ENCODE measurements around the gene STEAP1.
"Not testable (repeated sequence)": the region's sequence is repeated elsewhere in the genome, so short reads cannot be mapped to it uniquely, and the experiment has no call there.

STEAP1 gene

DNA sequence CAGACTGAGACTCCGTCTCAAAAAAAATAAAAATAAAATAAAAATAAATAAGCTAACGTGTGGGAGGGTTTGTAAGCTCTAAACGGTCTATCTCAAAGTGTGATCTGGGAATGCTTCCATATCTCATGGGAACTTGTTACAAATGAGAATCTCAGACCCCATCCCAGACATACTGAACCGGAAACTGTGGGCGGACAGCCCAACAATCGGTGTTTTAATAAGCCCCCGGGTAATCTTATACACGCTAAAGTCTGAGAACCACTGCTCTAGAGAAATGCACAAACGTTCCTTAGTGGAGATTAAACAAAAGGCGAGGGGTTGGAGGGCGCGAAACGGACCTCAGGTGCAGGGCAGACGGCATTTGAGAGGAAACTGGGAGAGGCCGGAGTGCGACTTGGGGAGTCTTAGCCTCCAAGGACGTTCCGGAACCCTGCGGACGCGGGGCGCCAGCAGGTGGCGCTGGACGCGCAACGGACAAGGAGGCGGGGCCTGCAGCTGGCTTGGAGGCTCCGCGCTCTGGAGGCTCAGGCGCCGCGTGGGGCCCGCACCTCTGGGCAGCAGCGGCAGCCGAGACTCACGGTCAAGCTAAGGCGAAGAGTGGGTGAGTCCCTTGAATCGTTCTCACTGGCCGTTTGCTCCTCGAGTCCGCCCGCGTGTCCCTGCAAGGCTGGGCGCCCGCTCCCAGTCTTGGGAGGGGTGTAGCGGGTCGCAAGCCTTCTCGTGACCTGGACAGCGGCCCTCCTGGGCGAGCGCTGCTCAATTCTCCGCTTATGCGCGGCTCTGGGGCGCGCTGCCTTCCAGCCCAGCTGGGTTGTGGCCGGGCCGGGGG, at the start of gene STEAP1:
Gene STEAP1, plus strand, starts transcription at position 527 of the 829 bp plus-strand sequence. CDS start 5,320 bp downstream, outside the sequence.
- Histone ChIP-seq H3K4me3 (ENCODE audit: low read depth, low read length) (peak within 1 kb of the TSS; percentile 95), H3K4me1 (ENCODE audit: control insufficient read depth, insufficient read depth, low read length, unreplicated experiment) (peaks cover 22% of the 10 kb centered on the region), H2AFZ (ENCODE audit: low read length, unreplicated experiment) (peak within 1 kb of the TSS; percentile 81), H3K27ac (ENCODE audit: low read depth, low read length) (peak within 1 kb of the TSS; percentile 62), H3K79me2 (ENCODE audit: control insufficient read depth, insufficient read depth, low read length, unreplicated experiment) (peaks cover 26% of the 10 kb centered on the region)
- H3K27me3 ChIP-seq (ENCODE audit: insufficient read depth, low read length); H3K36me3 ChIP-seq (ENCODE audit: insufficient read depth, low read length): not testable (repeated sequence)

DNA sequence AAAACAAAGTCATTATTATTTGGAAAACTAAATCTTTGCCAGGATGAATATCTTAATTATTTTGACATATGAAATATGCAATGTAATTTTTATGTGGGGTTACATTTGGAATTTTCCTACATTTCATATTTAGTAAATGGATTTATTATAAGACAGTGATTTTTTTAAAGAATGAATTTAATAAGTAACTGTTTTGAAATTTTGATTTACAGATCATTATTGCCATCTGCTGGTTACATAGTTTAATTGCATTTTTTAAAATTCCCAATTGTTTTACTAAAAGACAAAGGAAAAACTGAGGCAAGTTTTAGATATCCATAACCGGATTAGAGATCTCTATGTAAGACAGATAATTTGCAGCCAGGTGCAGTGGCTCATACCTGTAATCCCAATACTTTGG, 39.3 kb upstream of the STEAP1 start:
- not testable (repeated sequence) for H3K27ac ChIP-seq (ENCODE audit: low read depth, low read length); H2AFZ ChIP-seq (ENCODE audit: low read length, unreplicated experiment); H3K79me2 ChIP-seq (ENCODE audit: control insufficient read depth, insufficient read depth, low read length, unreplicated experiment); H3K4me3 ChIP-seq (ENCODE audit: low read depth, low read length); H3K4me1 ChIP-seq (ENCODE audit: control insufficient read depth, insufficient read depth, low read length, unreplicated experiment); H3K36me3 ChIP-seq (ENCODE audit: insufficient read depth, low read length)
- peaks cover 19% of the 10 kb centered on the region for H3K27me3 ChIP-seq (ENCODE audit: insufficient read depth, low read length)

DNA sequence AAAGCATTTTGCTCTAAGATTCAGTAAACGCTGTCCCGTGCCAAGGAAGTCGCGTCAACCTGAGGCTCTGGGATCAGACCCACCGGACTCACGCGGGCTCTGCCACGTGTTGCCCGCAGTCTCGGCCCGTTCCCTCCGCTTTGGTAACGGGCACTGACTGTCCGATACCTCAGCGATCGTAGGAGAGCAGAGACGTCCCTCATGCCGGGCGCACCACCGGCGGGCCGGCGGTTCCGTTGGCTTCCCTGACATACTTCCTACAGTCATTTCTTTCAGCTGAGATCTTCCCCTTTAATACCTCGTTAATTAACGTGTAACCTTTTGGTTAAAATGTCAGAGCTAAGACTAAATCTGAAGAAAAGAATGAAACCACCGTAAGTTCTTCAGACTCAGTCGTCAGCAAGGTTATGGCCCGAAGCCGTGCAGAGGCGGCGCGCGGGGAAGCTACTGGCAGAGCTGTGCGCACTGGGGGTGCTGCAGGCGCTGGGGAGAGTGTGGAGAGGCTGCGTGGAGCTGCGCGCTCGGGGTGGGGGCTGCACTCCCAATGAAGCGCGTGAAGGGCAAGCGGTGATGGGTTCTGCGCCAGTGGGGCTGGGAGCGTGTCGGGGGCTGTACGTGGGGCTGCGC, 35.6 kb upstream of the STEAP1 start:
- H3K4me1 ChIP-seq (ENCODE audit: control insufficient read depth, insufficient read depth, low read length, unreplicated experiment); H3K36me3 ChIP-seq (ENCODE audit: insufficient read depth, low read length); H3K27ac ChIP-seq (ENCODE audit: low read depth, low read length); H3K79me2 ChIP-seq (ENCODE audit: control insufficient read depth, insufficient read depth, low read length, unreplicated experiment): not testable (repeated sequence)
- peak overlapping the region; percentile 62 for H2AFZ ChIP-seq (ENCODE audit: low read length, unreplicated experiment)
- H3K27me3 ChIP-seq (ENCODE audit: insufficient read depth, low read length) = peaks cover 23% of the 10 kb centered on the region
- peak overlapping the region; percentile 77 for H3K4me3 ChIP-seq (ENCODE audit: low read depth, low read length)

DNA sequence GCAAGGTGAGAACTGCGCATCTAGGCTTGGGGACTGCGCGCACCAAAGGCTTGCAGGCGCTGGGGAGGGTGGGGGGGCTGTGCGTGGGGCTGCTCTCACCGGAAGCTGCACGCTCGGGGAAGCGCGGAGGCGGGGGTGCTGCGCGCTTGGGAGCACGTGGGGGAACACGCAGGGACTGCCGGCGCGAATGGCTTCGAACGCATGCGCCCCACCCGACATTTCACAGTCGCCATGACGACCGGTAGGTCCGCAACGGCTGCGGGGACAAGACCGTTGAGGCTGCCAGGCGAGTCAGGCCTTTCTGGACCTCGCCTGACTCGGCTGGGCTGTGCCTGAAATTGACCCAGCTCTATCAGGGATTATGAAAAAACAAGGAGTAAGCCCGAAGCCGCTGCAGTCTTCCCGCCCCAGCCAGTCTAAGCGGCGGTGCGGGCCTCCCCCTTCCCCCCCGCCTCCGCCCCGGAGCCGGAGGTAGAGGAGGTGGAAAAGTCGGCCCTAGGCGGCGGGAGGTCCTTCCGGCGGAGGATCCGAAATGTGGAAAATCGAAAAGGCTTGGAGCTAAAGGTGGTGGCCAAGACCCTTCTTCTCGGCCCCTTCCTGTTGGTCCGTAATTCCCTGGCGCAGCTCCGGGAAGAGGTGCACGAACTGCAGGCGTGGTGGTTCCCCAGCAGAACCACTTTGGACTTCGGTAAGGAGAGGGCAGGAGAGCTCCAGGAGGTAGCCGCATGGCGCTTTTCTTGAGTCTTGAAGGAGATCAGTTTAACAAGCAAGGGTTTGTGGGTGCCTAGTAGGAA, 34.9 kb upstream of the STEAP1 start:
- peak overlapping the region; percentile 77 for H3K4me3 ChIP-seq (ENCODE audit: low read depth, low read length)
- no peaks in the 10 kb centered on the region for H3K4me1 ChIP-seq (ENCODE audit: control insufficient read depth, insufficient read depth, low read length, unreplicated experiment)
- no peaks in the 10 kb centered on the region for H3K79me2 ChIP-seq (ENCODE audit: control insufficient read depth, insufficient read depth, low read length, unreplicated experiment)
- peaks cover 23% of the 10 kb centered on the region for H3K27me3 ChIP-seq (ENCODE audit: insufficient read depth, low read length)
- H3K27ac ChIP-seq (ENCODE audit: low read depth, low read length) = no peak overlapping the region
- H3K36me3 ChIP-seq (ENCODE audit: insufficient read depth, low read length) = no peaks in the 10 kb centered on the region
- H2AFZ ChIP-seq (ENCODE audit: low read length, unreplicated experiment) = peak overlapping the region; percentile 20

DNA sequence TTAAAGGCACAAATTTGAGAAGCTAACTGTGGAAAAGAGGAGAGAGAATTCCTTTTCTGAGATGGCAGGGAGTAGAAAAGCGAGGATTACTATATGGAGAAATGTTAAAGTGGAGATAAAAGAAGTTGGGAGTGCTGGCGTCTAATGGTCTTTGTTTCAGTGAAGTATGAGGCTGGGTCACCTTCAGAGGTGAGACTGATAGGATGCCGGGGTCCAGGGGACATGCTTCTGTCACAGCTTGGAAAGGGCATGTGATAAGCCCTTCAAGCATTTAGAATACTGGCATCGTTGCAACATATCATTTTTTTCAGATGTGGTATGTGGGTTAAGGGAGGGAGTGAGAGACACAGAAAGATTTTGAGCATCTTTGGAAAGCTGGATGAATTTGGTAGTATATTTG, 34.1 kb upstream of the STEAP1 start:
- H3K36me3 ChIP-seq (ENCODE audit: insufficient read depth, low read length); H3K79me2 ChIP-seq (ENCODE audit: control insufficient read depth, insufficient read depth, low read length, unreplicated experiment); H2AFZ ChIP-seq (ENCODE audit: low read length, unreplicated experiment); H3K4me1 ChIP-seq (ENCODE audit: control insufficient read depth, insufficient read depth, low read length, unreplicated experiment); H3K27ac ChIP-seq (ENCODE audit: low read depth, low read length): not testable (repeated sequence)
- Histone ChIP-seq H3K27me3 (ENCODE audit: insufficient read depth, low read length) (peaks cover 23% of the 10 kb centered on the region), H3K4me3 (ENCODE audit: low read depth, low read length) (peak overlapping the region; percentile 77; the same call in 1 of the 2 replicates)

DNA sequence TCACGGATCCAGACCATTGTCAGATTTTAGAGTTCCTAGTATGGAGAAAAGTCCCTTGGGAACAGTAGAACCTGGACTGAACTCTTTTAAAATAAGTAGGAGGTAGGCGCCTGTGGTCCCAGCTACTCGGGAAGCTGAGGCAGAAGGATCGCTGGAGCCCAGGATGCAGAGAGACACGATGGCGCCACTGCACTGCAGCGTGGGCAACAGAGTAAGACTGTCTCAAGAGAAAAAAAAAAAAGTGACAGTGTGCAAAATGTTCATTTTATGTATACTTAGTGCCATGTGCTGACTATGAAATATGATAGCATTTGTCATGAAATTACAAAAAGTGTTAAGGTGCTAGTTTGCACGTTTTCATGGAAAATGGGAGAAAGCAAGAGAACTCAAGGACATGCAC, 22.5 kb upstream of the STEAP1 start:
- H2AFZ ChIP-seq (ENCODE audit: low read length, unreplicated experiment) = not testable (repeated sequence)

DNA sequence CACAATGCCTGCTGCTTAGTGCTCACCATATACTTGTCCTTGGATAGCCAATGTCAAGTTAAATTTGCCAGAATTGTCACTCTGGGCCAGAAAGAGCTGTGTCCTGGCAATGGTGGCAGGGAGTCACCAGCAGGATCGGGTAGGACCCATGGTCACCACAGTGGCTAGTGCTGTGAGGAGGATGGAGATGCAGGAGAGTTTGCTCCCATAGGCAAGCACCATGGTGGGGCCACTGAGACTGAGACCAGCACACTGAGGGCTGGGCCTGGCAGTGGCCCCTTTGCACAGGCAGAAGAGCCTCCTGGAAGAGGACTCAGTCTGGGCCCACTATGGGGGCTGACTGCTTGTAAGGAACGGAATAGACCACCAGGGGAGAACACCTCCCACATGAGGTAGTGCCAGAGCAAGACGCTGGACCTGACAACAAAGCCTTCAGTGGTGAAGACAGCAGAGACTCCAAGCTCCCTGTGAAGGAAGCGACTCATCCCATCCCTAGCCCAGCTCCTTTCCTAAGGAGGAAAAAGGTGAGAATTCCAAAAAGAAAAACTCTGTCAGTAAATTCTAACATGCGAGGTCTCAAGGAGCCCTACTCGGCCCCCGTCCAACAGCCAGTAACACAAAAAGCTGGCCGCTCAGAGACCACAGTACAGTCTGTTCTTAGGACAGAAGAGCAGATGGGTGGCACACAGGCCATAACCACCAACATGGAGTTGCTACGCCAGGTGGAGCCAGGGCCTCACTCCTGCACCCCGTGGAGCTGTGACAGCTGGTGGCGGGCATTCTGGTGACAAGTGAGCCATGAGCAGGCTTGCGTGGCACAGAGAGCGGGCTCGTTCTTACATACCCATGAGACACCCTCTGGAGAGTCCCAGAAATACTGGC, 6.9 kb upstream of the STEAP1 start:
- not testable (repeated sequence) for H3K27me3 ChIP-seq (ENCODE audit: insufficient read depth, low read length); H3K36me3 ChIP-seq (ENCODE audit: insufficient read depth, low read length); H3K79me2 ChIP-seq (ENCODE audit: control insufficient read depth, insufficient read depth, low read length, unreplicated experiment); H3K4me1 ChIP-seq (ENCODE audit: control insufficient read depth, insufficient read depth, low read length, unreplicated experiment); H3K27ac ChIP-seq (ENCODE audit: low read depth, low read length); H3K4me3 ChIP-seq (ENCODE audit: low read depth, low read length); H2AFZ ChIP-seq (ENCODE audit: low read length, unreplicated experiment)

More for the DNA sequence above, 22.5 kb upstream of the STEAP1 start:
- H3K79me2 ChIP-seq (ENCODE audit: control insufficient read depth, insufficient read depth, low read length, unreplicated experiment); H3K27ac ChIP-seq (ENCODE audit: low read depth, low read length); H3K36me3 ChIP-seq (ENCODE audit: insufficient read depth, low read length); H3K4me3 ChIP-seq (ENCODE audit: low read depth, low read length); H3K27me3 ChIP-seq (ENCODE audit: insufficient read depth, low read length); H3K4me1 ChIP-seq (ENCODE audit: control insufficient read depth, insufficient read depth, low read length, unreplicated experiment): not testable (repeated sequence)

DNA sequence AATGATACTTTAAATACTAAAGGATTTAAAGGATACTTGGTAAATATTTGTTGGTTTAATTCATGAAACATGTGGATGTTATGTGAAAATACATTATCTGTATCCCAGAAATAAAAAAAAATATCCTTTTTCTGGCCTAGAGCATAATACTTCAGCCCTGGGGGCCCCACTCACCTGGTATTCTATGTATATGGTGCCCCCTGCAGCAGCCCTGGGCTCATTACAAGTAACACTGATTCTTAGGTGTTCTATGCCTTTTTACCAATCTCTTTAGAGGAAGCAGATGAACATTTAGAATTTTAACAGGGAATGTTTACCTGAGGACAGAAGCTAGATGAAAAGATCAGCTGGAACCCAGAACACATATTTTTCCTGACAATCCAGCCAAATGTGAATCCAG, 4.8 kb upstream of the STEAP1 start:
- H2AFZ ChIP-seq (ENCODE audit: low read length, unreplicated experiment); H3K27me3 ChIP-seq (ENCODE audit: insufficient read depth, low read length); H3K27ac ChIP-seq (ENCODE audit: low read depth, low read length); H3K79me2 ChIP-seq (ENCODE audit: control insufficient read depth, insufficient read depth, low read length, unreplicated experiment); H3K36me3 ChIP-seq (ENCODE audit: insufficient read depth, low read length); H3K4me3 ChIP-seq (ENCODE audit: low read depth, low read length); H3K4me1 ChIP-seq (ENCODE audit: control insufficient read depth, insufficient read depth, low read length, unreplicated experiment): not testable (repeated sequence)

DNA sequence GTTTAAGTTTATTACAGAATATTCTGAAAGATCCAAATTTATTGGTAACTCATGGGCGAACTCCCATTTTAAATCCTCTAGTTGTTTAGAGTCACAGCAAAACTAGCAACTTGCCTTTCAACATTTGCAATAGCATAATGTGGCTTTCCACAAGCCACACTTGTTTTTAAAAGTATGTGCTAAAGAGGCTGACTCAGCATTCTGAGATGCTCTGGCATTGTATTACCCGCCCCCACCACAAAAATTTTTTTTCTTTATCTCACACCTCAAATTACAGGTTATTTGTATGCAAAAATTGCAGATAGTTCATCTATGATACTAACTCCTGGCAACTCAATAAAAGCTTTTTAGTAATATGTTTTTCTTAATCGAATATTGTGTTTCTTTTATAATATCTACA, 2.4 kb upstream of the STEAP1 start:
- H3K27ac ChIP-seq (ENCODE audit: low read depth, low read length); H2AFZ ChIP-seq (ENCODE audit: low read length, unreplicated experiment); H3K36me3 ChIP-seq (ENCODE audit: insufficient read depth, low read length); H3K4me3 ChIP-seq (ENCODE audit: low read depth, low read length); H3K27me3 ChIP-seq (ENCODE audit: insufficient read depth, low read length); H3K4me1 ChIP-seq (ENCODE audit: control insufficient read depth, insufficient read depth, low read length, unreplicated experiment): not testable (repeated sequence)
- peaks cover 20% of the 10 kb centered on the region for H3K79me2 ChIP-seq (ENCODE audit: control insufficient read depth, insufficient read depth, low read length, unreplicated experiment)

DNA sequence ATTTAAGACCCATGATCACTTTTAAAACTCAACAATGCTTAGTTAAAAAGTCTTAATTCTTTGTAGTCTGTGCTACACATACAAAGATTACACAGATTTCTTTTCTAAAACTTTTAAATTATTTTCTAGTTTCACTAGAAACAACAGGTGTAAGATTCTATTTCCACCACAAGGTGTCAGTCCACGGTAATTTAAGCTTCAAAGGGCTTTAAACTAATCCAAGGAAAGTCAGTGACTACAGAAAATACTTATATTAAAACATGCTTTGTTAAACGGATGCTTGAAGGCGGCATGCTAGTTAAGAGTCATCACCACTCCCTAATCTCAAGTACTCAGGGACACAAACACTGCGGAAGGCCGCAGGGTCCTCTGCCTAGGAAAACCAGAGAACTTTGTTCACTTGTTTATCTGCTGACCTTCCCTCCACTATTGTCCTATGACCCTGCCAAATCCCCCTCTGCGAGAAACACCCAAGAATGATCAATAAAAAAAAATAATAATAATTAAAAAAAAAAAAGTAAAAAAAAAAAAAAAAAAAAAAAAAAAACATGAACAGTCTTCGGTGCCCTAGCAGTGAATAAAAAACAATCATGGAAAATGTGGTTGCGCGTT, 1.5 kb upstream of the STEAP1 start:
- Histone ChIP-seq H2AFZ (ENCODE audit: low read length, unreplicated experiment) (peak overlapping the region; percentile 60), H3K4me1 (ENCODE audit: control insufficient read depth, insufficient read depth, low read length, unreplicated experiment) (peaks cover 15% of the 10 kb centered on the region), H3K27ac (ENCODE audit: low read depth, low read length) (peak overlapping the region; percentile 37; the same call in 1 of the 2 replicates), H3K79me2 (ENCODE audit: control insufficient read depth, insufficient read depth, low read length, unreplicated experiment) (peaks cover 21% of the 10 kb centered on the region)
- not testable (repeated sequence) for H3K4me3 ChIP-seq (ENCODE audit: low read depth, low read length); H3K36me3 ChIP-seq (ENCODE audit: insufficient read depth, low read length); H3K27me3 ChIP-seq (ENCODE audit: insufficient read depth, low read length)
